Heart right ventricle (tissue), 16 donors: ENCODE data around the gene MAP3K5. TPM values are rescaled to one million over a fixed set of nuclear protein-coding genes. Genes with fewer than 3 reads are reported as not detected.
"Not testable (repeated sequence)": the region's sequence is repeated elsewhere in the genome, so short reads cannot be mapped to it uniquely, and the experiment has no call there.

Experiments
- ATAC-seq, 8 donors: fragments of 200-7000 bp; cut with Tn5 transposase; one replicate each; pipeline ENCODE4 v1.9.1; 2020; ENCODE audit warnings: mild to moderate bottlenecking in 8 of 8, moderate library complexity in 8 of 8, moderate number of reproducible peaks in 1 of 8
- DNase-seq, 2 donors: peaks; one replicate each; pipeline ENCODE4 v3.0.0-alpha.2; 2020
- H3K27ac ChIP-seq, 10 donors: fragments of 200-600 bp; sonication (generic) in 2 of 10; one replicate each; pipeline versions ENCODE4 v1.5.0 to v1.8.0; 2020 to 2022; ENCODE audit warnings: mild to moderate bottlenecking in 3 of 10
- H3K27me3 ChIP-seq, 7 donors: fragments of 200-600 bp; one replicate each; pipeline ENCODE4 v1.8.0; 2021 to 2022; ENCODE audit warnings: mild to moderate bottlenecking in 2 of 7
- H3K36me3 ChIP-seq, 9 donors: fragments of 200-600 bp; sonication (generic) in 1 of 9; one replicate each; pipeline versions ENCODE4 v1.5.0 to v1.8.0; 2020 to 2022; ENCODE audit warnings: mild to moderate bottlenecking in 2 of 9
- H3K4me1 ChIP-seq, 9 donors: fragments of 200-600 bp; sonication (generic) in 1 of 9; one replicate each; pipeline versions ENCODE4 v1.5.0 to v1.8.0; 2020 to 2022; ENCODE audit warnings: mild to moderate bottlenecking in 4 of 9
- H3K4me3 ChIP-seq, 10 donors: fragments of 200-600 bp; sonication (generic) in 2 of 10; one replicate each; pipeline versions ENCODE4 v1.5.0 to v1.8.0; 2020 to 2022; ENCODE audit warnings: mild to moderate bottlenecking in 7 of 10, moderate library complexity in 2 of 10
- H3K9me3 ChIP-seq, 11 donors: fragments of 200-600 bp in 10 of 11; sonication (generic) in 2 of 11; one replicate each; pipeline versions ENCODE4 v1.5.0 to v1.8.0; 2013 to 2022; ENCODE audit warnings: mild to moderate bottlenecking in 2 of 11, control low read depth in 1 of 11, moderate library complexity in 1 of 11
- WGBS, 2 donors: extraction: QIAGEN DNeasy Blood & Tissue Kit; methylation state at CpG; one replicate each; pipeline ENCODE4 v1.1.7; 2013; ENCODE audit warnings: inconsistent platforms in 1 of 2; 5-methylcytosine and 5-hydroxymethylcytosine counted together
- intact Hi-C, 10 donors: fragments of 100-400 bp; cut with DNase I; formaldehyde crosslinking; loops; one replicate each; pipeline versions ENCODE4 v1.11.1 to v1.14.2; 2022
- polyA plus RNA-seq, 2 donors: library from polyadenylated mRNA; stranded (reverse); fragments of 200-250 nt; gene quantifications; one replicate each; pipeline ENCODE4 v1.2.3, GENCODE V29; 2013
- total RNA-seq, 10 donors: library from RNA; stranded (reverse); fragmentation: NEBNext Ultra II Directional in 3 of 10; extraction: Animal tissue kit (Norgen Biotek cat#: 25700) in 3 of 10; gene quantifications; one replicate each; pipeline versions ENCODE4 v1.2.1 to v1.2.4, GENCODE V29; 2021 to 2023
- TF ChIP-seq, protein P1 (sequence below), 9 donors: fragments of 200-600 bp; sonication (generic) in 2 of 9; IDR thresholded peaks; one replicate each; pipeline versions ENCODE4 v1.5.0 to v1.8.0; 2021 to 2022; ENCODE audit warnings: antibody characterized with exemption in 9 of 9, mild to moderate bottlenecking in 5 of 9, moderate library complexity in 1 of 9
- donor health status: Arrhythmogenic right ventricular cardiomyopathy.
- donor health status: ischemic (EF 13 %, LVEDD 7.1; RV severe dilation, severe dysfunction).
- donor health status: healthy with polysubstance abuse.
- donor health status: DM: no; HTN: yes; CAD: no.
- donor health status: DM: no; HTN: no; CAD: no.
- donor health status: ischemic (EF 25% LVEDD 6.9; RV normal size, moderate dysfunction).
- donor health status: ischemic (EF 25% LVEDD 5.7; RV mildly dilated, moderate dysfunction).
- donor health status: healthy.
- donor health status: DM: yes; HTN: yes; CAD: no.
- donor health status: Ischemic cardiomyopathy.
- donor health status: ischemic (EF 35%, LVEDD 5.7; RV mildly dilated, moderate dysfunction).
- donor health status: nonischemic (EF 11% LVEDD 7.7; RV severe dilation, severe dysfunction).
- donor health status: DM: yes; HTN: yes; CAD: no.
- donor health status: PGD.
- donor health status: ischemic (EF 29% LVEDD 5.4; RV normal size, mild dysfunction).
- donor health status: nonischemic (EF 23%, LVEDD 6.1; RV moderate dilation, normal function).

Gene MAP3K5
- total and polyA plus RNA-seq, 12 donors: 5.1 to 35.7 (median 27.8) TPM

DNA sequence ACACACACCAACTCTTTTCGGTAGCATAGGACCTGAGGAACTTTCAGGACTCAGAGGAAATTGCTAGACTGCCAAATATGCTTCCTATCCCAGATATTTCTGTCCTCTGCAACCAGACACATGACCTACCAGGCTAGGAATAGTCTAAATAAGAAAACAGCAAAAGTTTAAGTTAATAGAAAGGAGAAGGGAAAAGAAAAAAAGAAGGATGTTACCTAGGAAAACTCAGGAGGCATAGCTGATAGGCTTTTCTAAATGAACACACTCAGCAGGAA is 74.6 kb downstream of the MAP3K5 start:
- no peaks in the 10 kb centered on the region for H3K36me3 ChIP-seq
- peak overlapping the region in 5 of 10 donors; percentile 4 to 37 (median 7) for H3K4me3 ChIP-seq
- H3K4me1 ChIP-seq: peaks cover 0 to 44% (median 25%) of the 10 kb centered on the region in 9 donors
- H3K27ac ChIP-seq: peak overlapping the region; percentile 3 to 71 (median 51)
- DNase-seq (no peak), ATAC-seq (peak in 7 of 8 donors; percentile 60 to 87 (median 77))
- H3K9me3 ChIP-seq: peaks cover 0 to 12% (median 5%) of the 10 kb centered on the region in 11 donors
- TF ChIP-seq, protein P1, sequence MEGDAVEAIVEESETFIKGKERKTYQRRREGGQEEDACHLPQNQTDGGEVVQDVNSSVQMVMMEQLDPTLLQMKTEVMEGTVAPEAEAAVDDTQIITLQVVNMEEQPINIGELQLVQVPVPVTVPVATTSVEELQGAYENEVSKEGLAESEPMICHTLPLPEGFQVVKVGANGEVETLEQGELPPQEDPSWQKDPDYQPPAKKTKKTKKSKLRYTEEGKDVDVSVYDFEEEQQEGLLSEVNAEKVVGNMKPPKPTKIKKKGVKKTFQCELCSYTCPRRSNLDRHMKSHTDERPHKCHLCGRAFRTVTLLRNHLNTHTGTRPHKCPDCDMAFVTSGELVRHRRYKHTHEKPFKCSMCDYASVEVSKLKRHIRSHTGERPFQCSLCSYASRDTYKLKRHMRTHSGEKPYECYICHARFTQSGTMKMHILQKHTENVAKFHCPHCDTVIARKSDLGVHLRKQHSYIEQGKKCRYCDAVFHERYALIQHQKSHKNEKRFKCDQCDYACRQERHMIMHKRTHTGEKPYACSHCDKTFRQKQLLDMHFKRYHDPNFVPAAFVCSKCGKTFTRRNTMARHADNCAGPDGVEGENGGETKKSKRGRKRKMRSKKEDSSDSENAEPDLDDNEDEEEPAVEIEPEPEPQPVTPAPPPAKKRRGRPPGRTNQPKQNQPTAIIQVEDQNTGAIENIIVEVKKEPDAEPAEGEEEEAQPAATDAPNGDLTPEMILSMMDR (IDR thresholded peaks at IDR 0.05): no peak
- intact Hi-C loops: loop anchor here in 3 of 10 donors (5.0 to 10.0 kb wide), 3 partner anchors 67 to 73 kb away; no protein-coding TSS in a partner anchor
- 0 to 3% methylated on average over 1 of the region's 1 CpG for WGBS, 2 donors
- H3K27me3 ChIP-seq: no peaks in the 10 kb centered on the region

DNA sequence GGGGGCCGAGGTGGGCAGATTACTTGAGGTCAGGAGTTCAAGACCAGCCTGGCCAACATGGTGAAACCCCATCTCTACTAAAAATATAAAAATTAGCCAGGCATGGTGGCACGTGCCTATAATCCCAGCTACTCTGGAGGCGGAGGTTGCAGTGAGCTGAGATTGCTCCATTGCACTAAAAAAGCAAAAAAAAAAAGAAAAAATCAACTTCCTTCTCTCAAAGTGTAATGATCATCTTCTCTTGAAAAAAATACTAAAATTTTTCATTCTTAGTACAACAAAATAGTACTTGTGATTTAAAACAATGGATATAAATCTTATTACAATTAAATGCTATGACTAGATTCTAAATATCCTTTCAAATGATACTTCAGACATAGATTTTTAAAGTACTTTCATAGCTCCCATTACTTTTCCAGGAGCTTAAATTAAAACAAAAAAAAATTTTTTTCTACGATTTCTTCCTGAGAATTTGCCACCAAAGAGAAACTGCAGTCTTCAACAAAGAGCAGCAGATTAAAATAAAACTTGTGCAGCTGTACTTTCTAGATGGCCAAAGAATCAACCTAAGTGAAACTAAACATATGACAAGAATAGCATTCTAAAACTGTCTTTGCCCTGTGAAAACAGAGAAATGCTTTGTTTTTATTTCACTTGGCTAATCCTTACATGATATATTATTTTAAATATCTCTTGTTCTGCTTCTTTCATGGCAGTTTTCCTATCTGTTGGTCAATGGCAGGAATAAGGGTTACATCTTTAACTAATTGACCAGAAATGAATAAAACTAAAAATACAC is 75.2 kb downstream of the MAP3K5 start:
- no peaks in the 10 kb centered on the region for H3K27me3 ChIP-seq
- no peaks in the 10 kb centered on the region for H3K36me3 ChIP-seq
- H3K4me3 ChIP-seq: peak overlapping the region in 5 of 10 donors; percentile 4 to 37 (median 7)
- peaks cover 0 to 44% (median 25%) of the 10 kb centered on the region in 9 donors for H3K4me1 ChIP-seq
- WGBS, 2 donors: 44 to 54% methylated on average over 4 of the region's 4 CpGs
- intact Hi-C loops: loop anchor here in 3 of 10 donors (5.0 to 10.0 kb wide), 3 partner anchors 68 to 72 kb away; no protein-coding TSS in a partner anchor
- TF ChIP-seq, protein P1 (IDR thresholded peaks at IDR 0.05): no peak
- no peak for DNase-seq
- peak in 5 of 8 donors; percentile 29 to 60 (median 38) for ATAC-seq
- H3K9me3 ChIP-seq: peaks cover 0 to 12% (median 5%) of the 10 kb centered on the region in 11 donors
- H3K27ac ChIP-seq: peak overlapping the region; percentile 3 to 71 (median 51)

DNA sequence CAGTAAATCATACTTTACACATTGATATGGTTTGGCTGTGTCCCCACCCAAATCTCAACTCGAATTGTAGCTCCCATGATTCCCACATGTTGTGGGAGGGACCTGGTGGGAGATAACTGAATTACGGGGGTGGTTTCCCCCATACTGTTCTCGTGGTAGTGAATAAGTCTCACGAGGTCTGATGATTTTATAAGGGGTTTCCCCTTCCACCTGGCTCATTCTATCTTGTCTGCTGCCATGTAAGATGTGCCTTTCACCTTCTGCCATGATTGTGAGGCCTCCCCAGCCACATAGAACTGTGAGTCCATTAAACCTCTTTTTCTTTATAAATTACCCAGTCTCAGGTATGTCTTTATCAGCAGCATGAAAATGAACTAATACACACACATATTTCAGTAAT is 79.6 kb downstream of the MAP3K5 start:
- H3K27ac ChIP-seq, H3K4me3 ChIP-seq, ATAC-seq, DNase-seq, H3K27me3 ChIP-seq, H3K36me3 ChIP-seq, H3K9me3 ChIP-seq: not testable (repeated sequence)
- peaks cover 0 to 43% (median 23%) of the 10 kb centered on the region in 9 donors for H3K4me1 ChIP-seq
- 78 to 81% methylated on average over 4 of the region's 4 CpGs for WGBS, 2 donors
- intact Hi-C loops: loop anchor here in 3 of 10 donors (5.0 to 10.0 kb wide), 3 partner anchors 68 to 80 kb away; partner anchors contain the start of gene MAP3K5 (in 1 of the 3)

DNA sequence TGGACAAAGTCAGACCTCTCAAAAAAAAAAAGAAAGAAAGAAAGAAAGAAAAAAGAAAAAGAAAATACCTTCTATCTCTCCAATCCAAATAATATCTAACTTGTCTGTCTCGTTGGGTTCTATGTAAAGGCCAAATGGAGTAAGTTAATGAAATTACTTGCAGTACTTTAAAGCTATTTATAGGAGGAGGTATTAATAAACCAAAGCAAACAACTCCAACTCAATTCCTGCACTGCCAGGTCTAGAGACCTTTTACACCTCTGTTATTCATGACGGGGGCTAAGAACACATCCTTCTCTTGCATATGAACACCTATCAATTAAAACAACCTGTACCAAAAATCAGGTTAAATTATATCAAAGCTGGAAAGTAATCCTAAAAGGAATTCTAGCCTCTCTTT is 80.6 kb downstream of the MAP3K5 start:
- Histone ChIP-seq H3K36me3 (no peaks in the 10 kb centered on the region), H3K27me3 (no peaks in the 10 kb centered on the region), H3K27ac (peak overlapping the region in 6 of 10 donors; percentile 3 to 59 (median 26)), H3K9me3 (no peaks in the 10 kb centered on the region), H3K4me3 (no peak overlapping the region), H3K4me1 (peaks cover 0 to 34% (median 13%) of the 10 kb centered on the region in 9 donors)
- intact Hi-C loops: loop anchor here in 3 of 10 donors (5.0 to 10.0 kb wide), 3 partner anchors 67 to 81 kb away; partner anchors contain the start of gene MAP3K5 (in 1 of the 3)
- TF ChIP-seq, protein P1 (IDR thresholded peaks at IDR 0.05): no peak
- no peak for DNase-seq
- 42 to 47% methylated on average over 2 of the region's 2 CpGs for WGBS, 2 donors
- ATAC-seq: peak in 6 of 8 donors; percentile 34 to 80 (median 61)
